A673 (cell line): ENCODE results near the gene OTOG.

Experiments
- EZH2 ChIP-seq: fragments of 200-600 bp; sonication (generic); IDR thresholded peaks from 2 replicates; pipeline ENCODE4 v1.6.1; 2017; ENCODE audit warnings: borderline replicate concordance, low read depth, mild to moderate bottlenecking, mixed read lengths, antibody characterized with exemption, low read length; ENCODE audit not compliant: poor library complexity, severe bottlenecking
- TF ChIP-seq, protein P1 (sequence below): fragments of 300-800, 200-600 bp; sonication (generic); conservative IDR thresholded peaks from 2 replicates; pipeline ENCODE4 v1.5.1; 2017; ENCODE audit warnings: low read depth, mild to moderate bottlenecking, antibody characterized with exemption, low read length, moderate library complexity, mixed read lengths

DNA sequence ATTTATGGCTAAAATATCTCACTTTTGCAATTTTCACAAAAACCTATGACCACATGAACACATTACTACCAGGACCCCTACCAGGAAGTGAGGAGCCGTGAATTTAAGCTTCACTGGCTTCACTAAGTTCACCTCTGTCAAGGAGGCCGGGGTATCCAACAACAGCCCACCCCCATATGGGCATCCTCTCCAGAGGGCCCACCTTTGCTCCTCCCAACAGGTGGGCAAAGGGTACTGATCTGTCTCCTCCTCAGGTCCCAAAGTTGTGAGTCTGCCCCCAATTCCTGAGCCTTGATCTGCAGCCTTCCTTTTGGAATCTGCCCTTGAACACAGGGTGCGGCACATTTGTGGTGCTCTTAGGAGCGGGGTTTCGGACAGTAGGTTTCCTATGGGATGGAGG lies 66.9 kb downstream of the OTOG start:
- TF ChIP-seq, protein P1, sequence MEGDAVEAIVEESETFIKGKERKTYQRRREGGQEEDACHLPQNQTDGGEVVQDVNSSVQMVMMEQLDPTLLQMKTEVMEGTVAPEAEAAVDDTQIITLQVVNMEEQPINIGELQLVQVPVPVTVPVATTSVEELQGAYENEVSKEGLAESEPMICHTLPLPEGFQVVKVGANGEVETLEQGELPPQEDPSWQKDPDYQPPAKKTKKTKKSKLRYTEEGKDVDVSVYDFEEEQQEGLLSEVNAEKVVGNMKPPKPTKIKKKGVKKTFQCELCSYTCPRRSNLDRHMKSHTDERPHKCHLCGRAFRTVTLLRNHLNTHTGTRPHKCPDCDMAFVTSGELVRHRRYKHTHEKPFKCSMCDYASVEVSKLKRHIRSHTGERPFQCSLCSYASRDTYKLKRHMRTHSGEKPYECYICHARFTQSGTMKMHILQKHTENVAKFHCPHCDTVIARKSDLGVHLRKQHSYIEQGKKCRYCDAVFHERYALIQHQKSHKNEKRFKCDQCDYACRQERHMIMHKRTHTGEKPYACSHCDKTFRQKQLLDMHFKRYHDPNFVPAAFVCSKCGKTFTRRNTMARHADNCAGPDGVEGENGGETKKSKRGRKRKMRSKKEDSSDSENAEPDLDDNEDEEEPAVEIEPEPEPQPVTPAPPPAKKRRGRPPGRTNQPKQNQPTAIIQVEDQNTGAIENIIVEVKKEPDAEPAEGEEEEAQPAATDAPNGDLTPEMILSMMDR, result no peak
- TF ChIP-seq EZH2, result no peak
